ENCODE data around the gene HMGCR. TPM values are rescaled to one million over a fixed set of nuclear protein-coding genes. Genes with fewer than 3 reads are reported as not detected.

HMGCR gene
- total RNA-seq, 1 experiment from 2014 or later = 137 TPM

DNA sequence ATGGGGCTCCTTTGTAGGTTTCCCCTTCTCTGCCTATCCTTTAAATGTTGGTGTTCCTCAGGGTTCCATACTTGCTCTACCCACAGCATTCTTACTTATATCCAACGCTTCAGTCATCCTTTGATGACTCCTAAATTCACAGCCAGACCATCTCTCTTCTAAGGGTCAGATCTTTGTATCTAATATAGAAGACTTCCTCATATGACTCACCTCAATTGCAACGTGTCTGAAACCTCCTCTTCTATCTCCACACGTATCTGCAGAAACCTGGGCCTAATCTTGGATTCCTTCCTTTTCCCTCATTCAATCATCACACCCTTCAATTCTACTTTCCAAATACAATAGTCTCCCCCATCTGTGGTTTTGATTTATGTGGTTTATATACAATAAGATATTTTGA lies 68.3 kb downstream of the HMGCR start:
- no peaks in the 10 kb centered on the region for H3K9me3 Mint-ChIP-seq
- DNase-seq (ENCODE audit: low spot score) (no peak), ATAC-seq (no peak)
- ChIA-PET POLR2A (no interaction called here), CTCF (no interaction called here)
- H3K27ac Mint-ChIP-seq = no peak overlapping the region
- H3K27me3 Mint-ChIP-seq (ENCODE audit: low read depth) = no peaks in the 10 kb centered on the region
- no peak overlapping the region for H3K4me3 Mint-ChIP-seq
- TF ChIP-seq RELA (CRISPR knock-in tag; IDR thresholded peaks at IDR 0.05; ENCODE audit: borderline replicate concordance) = no peak
- TF ChIP-seq, protein P1, sequence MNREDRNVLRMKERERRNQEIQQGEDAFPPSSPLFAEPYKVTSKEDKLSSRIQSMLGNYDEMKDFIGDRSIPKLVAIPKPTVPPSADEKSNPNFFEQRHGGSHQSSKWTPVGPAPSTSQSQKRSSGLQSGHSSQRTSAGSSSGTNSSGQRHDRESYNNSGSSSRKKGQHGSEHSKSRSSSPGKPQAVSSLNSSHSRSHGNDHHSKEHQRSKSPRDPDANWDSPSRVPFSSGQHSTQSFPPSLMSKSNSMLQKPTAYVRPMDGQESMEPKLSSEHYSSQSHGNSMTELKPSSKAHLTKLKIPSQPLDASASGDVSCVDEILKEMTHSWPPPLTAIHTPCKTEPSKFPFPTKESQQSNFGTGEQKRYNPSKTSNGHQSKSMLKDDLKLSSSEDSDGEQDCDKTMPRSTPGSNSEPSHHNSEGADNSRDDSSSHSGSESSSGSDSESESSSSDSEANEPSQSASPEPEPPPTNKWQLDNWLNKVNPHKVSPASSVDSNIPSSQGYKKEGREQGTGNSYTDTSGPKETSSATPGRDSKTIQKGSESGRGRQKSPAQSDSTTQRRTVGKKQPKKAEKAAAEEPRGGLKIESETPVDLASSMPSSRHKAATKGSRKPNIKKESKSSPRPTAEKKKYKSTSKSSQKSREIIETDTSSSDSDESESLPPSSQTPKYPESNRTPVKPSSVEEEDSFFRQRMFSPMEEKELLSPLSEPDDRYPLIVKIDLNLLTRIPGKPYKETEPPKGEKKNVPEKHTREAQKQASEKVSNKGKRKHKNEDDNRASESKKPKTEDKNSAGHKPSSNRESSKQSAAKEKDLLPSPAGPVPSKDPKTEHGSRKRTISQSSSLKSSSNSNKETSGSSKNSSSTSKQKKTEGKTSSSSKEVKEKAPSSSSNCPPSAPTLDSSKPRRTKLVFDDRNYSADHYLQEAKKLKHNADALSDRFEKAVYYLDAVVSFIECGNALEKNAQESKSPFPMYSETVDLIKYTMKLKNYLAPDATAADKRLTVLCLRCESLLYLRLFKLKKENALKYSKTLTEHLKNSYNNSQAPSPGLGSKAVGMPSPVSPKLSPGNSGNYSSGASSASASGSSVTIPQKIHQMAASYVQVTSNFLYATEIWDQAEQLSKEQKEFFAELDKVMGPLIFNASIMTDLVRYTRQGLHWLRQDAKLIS (CRISPR knock-in tag; IDR thresholded peaks at IDR 0.05; ENCODE audit: borderline replicate concordance) = no peak
- no peak for TF ChIP-seq ZNF416 (CRISPR knock-in tag; IDR thresholded peaks at IDR 0.05)
- no peak for TF ChIP-seq ATF1 (CRISPR knock-in tag; IDR thresholded peaks at IDR 0.05)
- no peak for TF ChIP-seq IRF2 (CRISPR knock-in tag; IDR thresholded peaks at IDR 0.05; ENCODE audit: borderline replicate concordance, low read depth)
- TF ChIP-seq, protein P2, sequence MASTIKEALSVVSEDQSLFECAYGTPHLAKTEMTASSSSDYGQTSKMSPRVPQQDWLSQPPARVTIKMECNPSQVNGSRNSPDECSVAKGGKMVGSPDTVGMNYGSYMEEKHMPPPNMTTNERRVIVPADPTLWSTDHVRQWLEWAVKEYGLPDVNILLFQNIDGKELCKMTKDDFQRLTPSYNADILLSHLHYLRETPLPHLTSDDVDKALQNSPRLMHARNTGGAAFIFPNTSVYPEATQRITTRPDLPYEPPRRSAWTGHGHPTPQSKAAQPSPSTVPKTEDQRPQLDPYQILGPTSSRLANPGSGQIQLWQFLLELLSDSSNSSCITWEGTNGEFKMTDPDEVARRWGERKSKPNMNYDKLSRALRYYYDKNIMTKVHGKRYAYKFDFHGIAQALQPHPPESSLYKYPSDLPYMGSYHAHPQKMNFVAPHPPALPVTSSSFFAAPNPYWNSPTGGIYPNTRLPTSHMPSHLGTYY (CRISPR knock-in tag; IDR thresholded peaks at IDR 0.05) = no peak
- peaks cover 10% of the 10 kb centered on the region; the same call in 1 of the 2 replicates for H3K36me3 Mint-ChIP-seq
- peaks cover 4% of the 10 kb centered on the region; the same call in 1 of the 2 replicates for H3K4me1 Mint-ChIP-seq

Other genes starting within 250 kb of the HMGCR start
- gene ANKRD31, start 100.3 kb upstream of the HMGCR start, total RNA-seq (2021) = 0.09 to 0.18 TPM (median 0.09 TPM) in 3 replicates
- gene CERT1, start 174.4 kb downstream of the HMGCR start, total RNA-seq (2021) = 48.5 to 50.8 TPM (median 49.0 TPM) in 3 replicates
- gene POLK, start 174.7 kb downstream of the HMGCR start, total RNA-seq (2021) = 7.1 to 9.9 TPM (median 8.2 TPM) in 3 replicates

All from WTC11 (cell line).